OCI-LY7 (cell line): Measurements from ENCODE around the gene TOM1L2.

Source experiments
- CTCF ChIP-seq: fragments of 200-600 bp; sonication (generic); conservative IDR thresholded peaks from 2 replicates; pipeline ENCODE4 v1.5.1; 2014; ENCODE audit warnings: mild to moderate bottlenecking, antibody characterized with exemption, low read length, moderate library complexity, mixed read lengths
- EZH2phosphoT487 ChIP-seq: fragments of 200-600 bp; sonication (generic); IDR thresholded peaks from 2 replicates; pipeline ENCODE4 v1.6.1; 2018; ENCODE audit warnings: low read depth, borderline replicate concordance, mild to moderate bottlenecking, mixed run types, antibody characterized with exemption, low read length, moderate library complexity, mixed read lengths

- no peak for TF ChIP-seq CTCF
- no peak for TF ChIP-seq EZH2phosphoT487
These were observed 176.9 kb downstream of the TOM1L2 start for GRCh38 chr17:17795296-17795695.
